Measurements from ENCODE around the gene A3GALT2. TPM values are rescaled to one million over a fixed set of nuclear protein-coding genes. Genes with fewer than 3 reads are reported as not detected.
A peak's percentile ranks its signal among the peaks of the same experiment; 100 is the strongest.

Gene A3GALT2
- total and polyA plus RNA-seq, 9 of the 15 experiments (the other 6 are each of a cell fraction or from before 2014, with no cell fraction given): not detected

GRCh38 chr1:33294071-33295010 is 26.6 kb downstream of the A3GALT2 start:
- no peaks in the 10 kb centered on the region for H3K9me3 ChIP-seq (replicated peaks; ENCODE audit: control insufficient read depth, insufficient read depth, low read depth, low read length)
- POLR2A ChIA-PET: interaction anchor here (0.5 kb wide), 1 partner anchor 1363 kb away, joined by 3 read pairs; no protein-coding TSS in a partner anchor

More at GRCh38 chr1:33294071-33295010, 26.6 kb downstream of the A3GALT2 start:
- in situ Hi-C loops (cut with MboI) (loop anchor here (5.0 to 10.0 kb wide), 3 partner anchors 73 to 318 kb away; no protein-coding TSS in a partner anchor), intact Hi-C loops (cut with micrococcal nuclease) (loop anchor here (1.0 to 10.0 kb wide), 5 partner anchors 73 to 318 kb away; no protein-coding TSS in a partner anchor)
- Histone ChIP-seq H3K9ac (ENCODE audit: insufficient read depth in 1 of 2, low read depth in 2 of 2, low read length in 2 of 2) (0 out of 4 replicates have a peak overlapping the region, but pooled peaks of 1 of the 2 experiments have one; percentile 30), H3K36me3 (ENCODE audit: control insufficient read depth, insufficient read depth, low read length) (no peaks in the 10 kb centered on the region), H3K27me3 (ENCODE audit: control insufficient read depth in 2 of 2, insufficient read depth in 2 of 2, low read length in 2 of 2) (peaks cover 5 to 28% of the 10 kb centered on the region in 2 experiments), H3K4me3 (no peak overlapping the region), H3K79me2 (ENCODE audit: control insufficient read depth, insufficient read depth, low read length) (no peaks in the 10 kb centered on the region), H3K27ac (ENCODE audit: extremely low read depth, low read depth, low read length) (no peak overlapping the region), H2AFZ (ENCODE audit: low read depth, low read length) (no peak overlapping the region), H3K9me1 (ENCODE audit: control insufficient read depth, insufficient read depth, low read length) (no peaks in the 10 kb centered on the region), H3K4me2 (ENCODE audit: insufficient read depth, low read length) (no peak overlapping the region), H3K4me1 (replicated peaks in 1 of 2; ENCODE audit: control insufficient read depth in 2 of 2, insufficient read depth in 2 of 2, low read length in 2 of 2) (peaks cover 0 to 6% of the 10 kb centered on the region in 2 experiments; a peak in 1 of 5 replicates), H4K20me1 (replicated peaks; ENCODE audit: control insufficient read depth, insufficient read depth, low read length) (peaks cover 4% of the 10 kb centered on the region; the same call in 1 of the 2 replicates)
- CTCF ChIA-PET (ENCODE audit: low intra/inter-chr PET ratio): interaction anchor here (1.8 to 4.1 kb wide), 3 partner anchors 71 to 176 kb away, joined by 7 to 59 read pairs (median 15); no protein-coding TSS in a partner anchor
- no TSS peak for BruUV-seq (replicated peaks)
- FAIRE-seq: no peak
- TF ChIP-seq ESRRA (IDR thresholded peaks at IDR 0.05; ENCODE audit: borderline replicate concordance, low read depth) (peak; percentile 87), MTA3 (IDR thresholded peaks at IDR 0.05; ENCODE audit: borderline replicate concordance) (no peak), SLC30A9 (CRISPR knock-in tag; IDR thresholded peaks at IDR 0.05) (no peak), KDM1A (IDR thresholded peaks at IDR 0.05) (0 out of 4 replicates have a peak, but pooled peaks of 1 of the 2 experiments have one; percentile 26), KLF1 (tag; IDR thresholded peaks at IDR 0.05) (no peak), BCOR (IDR thresholded peaks at IDR 0.05) (peak; percentile 66), L3MBTL2 (IDR thresholded peaks at IDR 0.05) (no peak), ADNP (tag; IDR thresholded peaks at IDR 0.05) (0 out of 2 replicates have a peak, but pooled peaks have one; percentile 41), RBM25 (IDR thresholded peaks at IDR 0.05; ENCODE audit: low read depth, low read length, severe bottlenecking) (peak; percentile 81)
- 8% methylated on average over 13 of the region's 13 CpGs for WGBS (ENCODE audit: insufficient coverage, low coverage, missing lambda C conversion rate)
- ATAC-seq: no peak
- no peak for DNase-seq (ENCODE audit: extremely low read depth in 1 of 4, low spot score in 3 of 4)
